Gastroesophageal sphincter (tissue), 3 donors: ENCODE results near the gene FAM240B.

Source experiments
- EP300 ChIP-seq: sonication (generic); formaldehyde crosslinking; IDR thresholded peaks from one replicate; pipeline ENCODE4 v1.6.1; 2017; ENCODE audit warnings: antibody characterized with exemption, mild to moderate bottlenecking
- POLR2A ChIP-seq, 2 donors: fragments of 450-650 bp; IDR thresholded peaks; one replicate each; pipeline ENCODE4 v1.6.1; 2017; ENCODE audit warnings: antibody characterized with exemption in 2 of 2, mild to moderate bottlenecking in 2 of 2, moderate library complexity in 1 of 2
- TF ChIP-seq, protein P1 (sequence below), 4 experiments: fragments of 200-600 bp in 2 of 4; fragments of 450-650 bp in 2 of 4; sonication (generic) in 1 of 4; IDR thresholded peaks; one replicate each; pipeline ENCODE4 v1.5.1; 2017 to 2019; ENCODE audit warnings: antibody characterized with exemption in 4 of 4, mild to moderate bottlenecking in 2 of 4, moderate library complexity in 2 of 4

- TF ChIP-seq POLR2A (IDR thresholded peaks at IDR 0.05): no peak
- TF ChIP-seq, protein P1, sequence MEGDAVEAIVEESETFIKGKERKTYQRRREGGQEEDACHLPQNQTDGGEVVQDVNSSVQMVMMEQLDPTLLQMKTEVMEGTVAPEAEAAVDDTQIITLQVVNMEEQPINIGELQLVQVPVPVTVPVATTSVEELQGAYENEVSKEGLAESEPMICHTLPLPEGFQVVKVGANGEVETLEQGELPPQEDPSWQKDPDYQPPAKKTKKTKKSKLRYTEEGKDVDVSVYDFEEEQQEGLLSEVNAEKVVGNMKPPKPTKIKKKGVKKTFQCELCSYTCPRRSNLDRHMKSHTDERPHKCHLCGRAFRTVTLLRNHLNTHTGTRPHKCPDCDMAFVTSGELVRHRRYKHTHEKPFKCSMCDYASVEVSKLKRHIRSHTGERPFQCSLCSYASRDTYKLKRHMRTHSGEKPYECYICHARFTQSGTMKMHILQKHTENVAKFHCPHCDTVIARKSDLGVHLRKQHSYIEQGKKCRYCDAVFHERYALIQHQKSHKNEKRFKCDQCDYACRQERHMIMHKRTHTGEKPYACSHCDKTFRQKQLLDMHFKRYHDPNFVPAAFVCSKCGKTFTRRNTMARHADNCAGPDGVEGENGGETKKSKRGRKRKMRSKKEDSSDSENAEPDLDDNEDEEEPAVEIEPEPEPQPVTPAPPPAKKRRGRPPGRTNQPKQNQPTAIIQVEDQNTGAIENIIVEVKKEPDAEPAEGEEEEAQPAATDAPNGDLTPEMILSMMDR (IDR thresholded peaks at IDR 0.05): no peak
- TF ChIP-seq EP300: no peak
These were observed 67.9 kb downstream of the FAM240B start for GRCh38 chr9:38652044-38652443.
